Left ventricle myocardium inferior (tissue), 1 donor: ENCODE results near the gene NPC1. TPM values are rescaled to one million over a fixed set of nuclear protein-coding genes. Genes with fewer than 3 reads are reported as not detected.
A peak's percentile ranks its signal among the peaks of the same experiment; 100 is the strongest.

ENCODE experiments used
- DNase-seq: peaks from one replicate; pipeline ENCODE4 v3.0.0-alpha.2; 2020
- H3K27ac ChIP-seq: fragments of 200-600 bp; replicated peaks from 2 replicates; pipeline ENCODE4 v1.8.0; 2021
- H3K27me3 ChIP-seq: fragments of 200-600 bp; 2 replicates; pipeline ENCODE4 v1.8.0; 2021; ENCODE audit warnings: low read depth
- H3K36me3 ChIP-seq: fragments of 200-600 bp; 2 replicates; pipeline ENCODE4 v1.8.0; 2021
- H3K4me1 ChIP-seq: fragments of 200-600 bp; 2 replicates; pipeline ENCODE4 v1.8.0; 2021
- H3K4me3 ChIP-seq: fragments of 200-600 bp; 2 replicates; pipeline ENCODE4 v1.8.0; 2021; ENCODE audit warnings: mild to moderate bottlenecking, moderate library complexity
- H3K9me3 ChIP-seq: fragments of 200-600 bp; replicated peaks from 2 replicates; pipeline ENCODE4 v1.8.0; 2021
- intact Hi-C: fragments of 100-400 bp; cut with micrococcal nuclease; formaldehyde crosslinking; loops from one replicate; pipeline ENCODE4 v1.11.0; 2022
- total RNA-seq: library from RNA; stranded (reverse); fragmentation: NEBNext Ultra II Directional; extraction: Animal tissue kit (Norgen Biotek cat#: 25700); gene quantifications from one replicate; pipeline ENCODE4 v1.2.1, GENCODE V29; 2021
- TF ChIP-seq, protein P1 (sequence below): fragments of 200-600 bp; IDR thresholded peaks from 2 replicates; pipeline ENCODE4 v1.8.0; 2021; ENCODE audit warnings: antibody characterized with exemption, mild to moderate bottlenecking, borderline replicate concordance
- donor health status: DM: no; HTN: yes; CAD: no; lungs with severe emphysema.

The NPC1 gene
- total RNA-seq, 1 donor from 2014 or later, result 10.3 TPM

DNA sequence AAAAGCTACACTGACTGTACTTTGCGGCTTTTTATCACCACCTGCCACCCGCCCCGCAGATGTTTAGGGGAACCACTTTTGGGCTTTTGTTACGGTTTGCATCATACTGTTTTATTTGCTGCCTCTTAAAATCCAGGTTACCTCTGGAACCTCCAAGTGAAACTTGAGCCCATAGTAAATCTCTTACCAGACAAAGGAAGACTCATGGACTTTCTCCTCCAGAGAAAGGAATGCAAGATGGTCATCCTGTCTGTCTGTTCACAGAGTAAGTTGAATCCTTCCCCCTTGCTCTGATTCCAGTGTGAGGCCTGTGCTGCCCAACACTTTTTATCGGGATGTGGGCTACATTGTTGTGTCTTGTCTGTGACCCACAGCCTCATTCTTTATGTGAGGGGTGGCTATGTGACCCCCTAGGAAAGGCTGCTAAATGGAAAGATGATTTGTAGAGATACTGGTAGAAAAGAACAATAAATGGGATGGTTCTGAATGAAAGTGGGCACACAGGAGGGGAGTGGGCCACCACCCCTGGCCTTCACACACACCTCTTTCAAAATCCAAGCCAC, 59.7 kb downstream of the NPC1 start:
- no peak overlapping the region for H3K27ac ChIP-seq
- H3K4me1 ChIP-seq, result peaks cover 6% of the 10 kb centered on the region
- no peak for DNase-seq
- H3K27me3 ChIP-seq, result no peaks in the 10 kb centered on the region
- TF ChIP-seq, protein P1, sequence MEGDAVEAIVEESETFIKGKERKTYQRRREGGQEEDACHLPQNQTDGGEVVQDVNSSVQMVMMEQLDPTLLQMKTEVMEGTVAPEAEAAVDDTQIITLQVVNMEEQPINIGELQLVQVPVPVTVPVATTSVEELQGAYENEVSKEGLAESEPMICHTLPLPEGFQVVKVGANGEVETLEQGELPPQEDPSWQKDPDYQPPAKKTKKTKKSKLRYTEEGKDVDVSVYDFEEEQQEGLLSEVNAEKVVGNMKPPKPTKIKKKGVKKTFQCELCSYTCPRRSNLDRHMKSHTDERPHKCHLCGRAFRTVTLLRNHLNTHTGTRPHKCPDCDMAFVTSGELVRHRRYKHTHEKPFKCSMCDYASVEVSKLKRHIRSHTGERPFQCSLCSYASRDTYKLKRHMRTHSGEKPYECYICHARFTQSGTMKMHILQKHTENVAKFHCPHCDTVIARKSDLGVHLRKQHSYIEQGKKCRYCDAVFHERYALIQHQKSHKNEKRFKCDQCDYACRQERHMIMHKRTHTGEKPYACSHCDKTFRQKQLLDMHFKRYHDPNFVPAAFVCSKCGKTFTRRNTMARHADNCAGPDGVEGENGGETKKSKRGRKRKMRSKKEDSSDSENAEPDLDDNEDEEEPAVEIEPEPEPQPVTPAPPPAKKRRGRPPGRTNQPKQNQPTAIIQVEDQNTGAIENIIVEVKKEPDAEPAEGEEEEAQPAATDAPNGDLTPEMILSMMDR, result no peak
- no peak overlapping the region for H3K4me3 ChIP-seq
- H3K9me3 ChIP-seq, result no peaks in the 10 kb centered on the region
- H3K36me3 ChIP-seq, result peaks cover 99% of the 10 kb centered on the region
- intact Hi-C loops, result no loop called here

DNA sequence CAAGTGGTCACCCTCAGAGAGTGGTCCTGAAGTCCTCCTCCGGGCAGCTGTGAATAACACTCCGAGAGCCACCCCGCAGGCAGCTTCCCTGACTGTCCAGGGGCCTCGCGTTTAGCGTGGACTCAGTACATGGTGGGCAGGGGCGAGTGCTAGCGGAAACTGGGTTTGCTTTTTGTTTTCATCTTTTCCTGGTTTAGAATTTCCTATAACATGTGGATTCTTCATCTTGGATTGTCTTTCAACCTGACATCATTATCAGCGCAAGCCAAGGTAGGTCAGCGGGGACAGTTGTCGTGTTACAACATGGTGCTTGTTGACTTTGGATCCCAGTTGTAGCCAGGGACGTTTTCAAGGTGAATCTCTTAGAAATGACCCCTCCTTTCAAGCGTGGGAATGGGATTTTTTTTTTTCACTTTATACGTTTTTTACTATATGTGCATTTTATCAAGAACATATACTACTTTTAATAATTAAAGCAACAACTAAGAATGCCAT, 62.0 kb downstream of the NPC1 start:
- Histone ChIP-seq H3K4me1 (peaks cover 11% of the 10 kb centered on the region), H3K27ac (no peak overlapping the region), H3K36me3 (peaks cover 99% of the 10 kb centered on the region), H3K4me3 (no peak overlapping the region), H3K27me3 (no peaks in the 10 kb centered on the region), H3K9me3 (no peaks in the 10 kb centered on the region)
- no peak for DNase-seq
- intact Hi-C loops, result no loop called here
- TF ChIP-seq, protein P1, result no peak

DNA sequence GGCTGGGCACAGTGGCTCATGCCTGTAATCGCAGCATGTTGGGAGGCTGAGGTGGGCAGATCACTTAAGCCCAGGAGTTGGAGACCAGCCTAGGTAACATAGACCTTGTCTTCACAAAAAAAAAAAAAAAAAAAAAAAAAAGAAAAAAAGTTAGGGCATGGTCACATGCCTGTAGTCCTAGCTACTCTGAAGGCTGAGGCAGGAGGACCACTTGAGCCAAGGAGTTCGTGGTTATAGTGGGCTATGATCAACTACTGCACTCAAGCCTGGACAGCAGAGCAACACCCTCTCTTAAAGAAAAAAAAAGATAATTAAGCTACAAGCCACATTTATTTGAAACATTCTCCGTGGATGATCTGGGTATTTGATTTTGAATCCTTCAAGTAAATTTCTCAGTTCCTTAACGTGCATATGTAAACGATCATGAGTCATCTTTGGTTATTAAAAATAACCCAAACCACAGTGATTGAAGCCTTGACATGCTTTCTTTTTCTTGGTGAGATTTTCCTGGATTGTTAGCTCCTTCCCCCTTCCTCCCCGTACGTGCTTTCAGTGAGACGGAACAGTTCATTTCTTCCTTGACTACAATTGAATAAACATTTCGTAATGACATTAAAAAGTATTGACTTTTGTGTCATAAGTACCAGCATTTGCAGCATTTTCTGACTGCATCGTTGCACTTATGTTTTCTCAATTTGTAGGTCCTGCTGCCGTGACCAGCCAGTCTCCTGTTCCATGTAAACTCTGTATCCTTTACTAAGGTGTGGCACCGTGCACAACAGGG, 62.7 kb downstream of the NPC1 start:
- TF ChIP-seq, protein P1, result no peak
- intact Hi-C loops, result no loop called here
- Histone ChIP-seq H3K9me3 (no peaks in the 10 kb centered on the region), H3K36me3 (peaks cover 99% of the 10 kb centered on the region), H3K4me1 (peaks cover 11% of the 10 kb centered on the region), H3K4me3 (no peak overlapping the region), H3K27me3 (no peaks in the 10 kb centered on the region), H3K27ac (no peak overlapping the region)
- DNase-seq, result no peak

DNA sequence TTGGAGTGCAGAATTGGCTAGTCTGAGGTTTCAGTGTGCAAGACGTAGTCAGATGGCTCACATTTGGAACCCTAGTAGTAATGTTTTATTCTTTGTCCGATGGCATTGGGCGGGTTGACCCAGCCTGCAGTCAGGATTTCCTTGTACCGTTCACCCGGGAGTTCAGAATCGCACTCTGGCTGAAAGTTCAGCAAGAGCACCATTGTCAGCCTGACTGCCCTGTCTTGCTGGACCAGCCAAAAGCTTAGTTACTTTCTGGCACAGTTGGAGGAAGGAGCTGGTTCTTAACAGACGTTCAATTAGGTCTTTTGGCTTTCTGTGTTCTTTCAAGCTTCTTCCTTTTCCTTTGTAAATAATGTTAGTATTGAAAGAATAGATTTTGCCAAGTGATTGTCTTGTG, 64.4 kb downstream of the NPC1 start:
- Histone ChIP-seq H3K27me3 (no peaks in the 10 kb centered on the region), H3K4me1 (peaks cover 11% of the 10 kb centered on the region), H3K9me3 (no peaks in the 10 kb centered on the region), H3K36me3 (peaks cover 98% of the 10 kb centered on the region), H3K4me3 (no peak overlapping the region), H3K27ac (peak overlapping the region; percentile 34)
- no peak for DNase-seq
- intact Hi-C loops, result no loop called here
- TF ChIP-seq, protein P1, result no peak

DNA sequence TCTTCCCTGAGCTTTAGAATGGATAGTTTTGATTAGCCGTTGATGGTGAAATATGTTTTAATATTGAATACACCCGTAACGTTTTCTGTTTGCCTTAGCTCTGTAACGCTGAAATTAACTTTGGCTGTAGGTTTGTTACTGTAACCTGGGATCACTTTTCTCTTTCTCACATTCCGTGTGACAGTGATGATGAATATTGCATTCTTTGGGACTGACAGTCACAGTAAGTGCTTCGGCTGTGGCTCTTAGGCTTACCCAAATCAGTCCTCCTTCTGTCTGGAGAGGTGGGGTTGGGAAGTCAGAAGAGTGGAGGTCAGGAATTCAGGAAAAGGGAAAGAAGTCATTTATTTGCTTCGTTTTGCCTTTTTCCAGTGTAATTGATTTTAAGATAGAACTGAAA, 65.0 kb downstream of the NPC1 start:
- Histone ChIP-seq H3K4me3 (no peak overlapping the region), H3K27me3 (no peaks in the 10 kb centered on the region), H3K36me3 (peaks cover 98% of the 10 kb centered on the region), H3K9me3 (no peaks in the 10 kb centered on the region), H3K27ac (peak overlapping the region; percentile 34), H3K4me1 (peaks cover 11% of the 10 kb centered on the region)
- intact Hi-C loops, result no loop called here
- DNase-seq, result no peak
- TF ChIP-seq, protein P1, result no peak
